ENCODE data around the gene PBXIP1. TPM values are rescaled to one million over a fixed set of nuclear protein-coding genes. Genes with fewer than 3 reads are reported as not detected.

The PBXIP1 gene
- total RNA-seq, 2 experiments from 2014 or later, result 55.3 to 55.5 TPM

Small RNAs within 50 kb of the gene (microRNA-seq; reads per million reads assigned to microRNA genes)
- gene MIR4258 (ENCODE audit: borderline microRNAs expressed, borderline replicate concordance), result not detected

Other genes with a start within 250 kb of the PBXIP1 start
- under 1 TPM; 0.25 to 0.26 TPM for gene KCNN3, start 85.8 kb downstream of the PBXIP1 start, total RNA-seq
- gene PMVK, start 19.4 kb downstream of the PBXIP1 start, total RNA-seq, result 10 to 100 TPM; 29.8 to 30.5 TPM
- gene PYGO2, start 5.7 kb upstream of the PBXIP1 start, total RNA-seq, result 10 to 100 TPM; 35.6 to 36.3 TPM
- 10 to 100 TPM; 35.5 to 40.8 TPM for gene SHC1, start 14.6 kb upstream of the PBXIP1 start, total RNA-seq
- gene CKS1B, start 18.6 kb upstream of the PBXIP1 start, total RNA-seq, result 100 to 1,000 TPM; 283 to 291 TPM
- 10 to 100 TPM; 27.2 to 30.0 TPM for gene FLAD1, start 27.2 kb upstream of the PBXIP1 start, total RNA-seq
- gene LENEP, start 37.5 kb upstream of the PBXIP1 start, total RNA-seq, result under 1 TPM; 0.36 to 0.99 TPM
- 100 to 1,000 TPM in 1 of 2 experiments, 10 to 100 TPM in 1; 90.6 to 101 TPM for gene ZBTB7B, start 46.7 kb upstream of the PBXIP1 start, total RNA-seq
- 1 to 10 TPM; 1.1 to 1.5 TPM for gene DCST2, start 77.7 kb upstream of the PBXIP1 start, total RNA-seq
- not detected for gene DCST1, start 77.7 kb upstream of the PBXIP1 start, total RNA-seq
- 10 to 100 TPM; 53.8 to 55.8 TPM for gene ADAM15, start 95.2 kb upstream of the PBXIP1 start, total RNA-seq
- gene EFNA4, start 107.6 kb upstream of the PBXIP1 start, total RNA-seq, result 1 to 10 TPM; 3.3 to 4.5 TPM
- gene EFNA3, start 122.7 kb upstream of the PBXIP1 start, total RNA-seq, result 1 to 10 TPM; 1.3 to 2.5 TPM
- gene EFNA1, start 171.8 kb upstream of the PBXIP1 start, total RNA-seq, result under 1 TPM; 0.26 to 0.32 TPM
- 10 to 100 TPM; 48.4 to 52.7 TPM for gene SLC50A1, start 179.8 kb upstream of the PBXIP1 start, total RNA-seq
- 10 to 100 TPM; 31.4 to 35.5 TPM for gene DPM3, start 184.4 kb upstream of the PBXIP1 start, total RNA-seq
- 100 to 1,000 TPM; 129 to 137 TPM for gene KRTCAP2, start 217.2 kb upstream of the PBXIP1 start, total RNA-seq
- gene TRIM46, start 217.8 kb upstream of the PBXIP1 start, total RNA-seq, result 1 to 10 TPM; 3.2 to 3.6 TPM